Progenitor cell of endocrine pancreas (in vitro differentiated cells): ENCODE measurements around the gene DCAF17. TPM values are rescaled to one million over a fixed set of nuclear protein-coding genes. Genes with fewer than 3 reads are reported as not detected.

Experiments
- DNase-seq: peaks from one replicate; pipeline ENCODE4 v3.0.0; 2021; ENCODE audit warnings: low spot score; ENCODE audit not compliant: unreplicated experiment
- H3K27ac Mint-ChIP-seq: 2 replicates; pipeline ENCODE4 v1.8.0; 2021; ENCODE audit warnings: mild to moderate bottlenecking, moderate library complexity, mixed read lengths
- H3K27me3 Mint-ChIP-seq: 2 replicates; pipeline ENCODE4 v1.8.0; 2021; ENCODE audit warnings: mixed read lengths
- H3K36me3 Mint-ChIP-seq: 2 replicates; pipeline ENCODE4 v1.8.0; 2022; ENCODE audit warnings: mixed read lengths; ENCODE audit not compliant: insufficient read depth
- H3K4me1 Mint-ChIP-seq: 2 replicates; pipeline ENCODE4 v1.8.0; 2021; ENCODE audit warnings: low read depth, mixed read lengths
- H3K4me3 Mint-ChIP-seq: 2 replicates; pipeline ENCODE4 v1.8.0; 2021; ENCODE audit warnings: low read depth, mild to moderate bottlenecking, moderate library complexity, mixed read lengths
- H3K9me3 Mint-ChIP-seq: 2 replicates; pipeline ENCODE4 v1.8.0; 2021; ENCODE audit warnings: low read depth, mixed read lengths
- total RNA-seq: library from RNA; stranded (reverse); gene quantifications from 2 replicates; pipeline ENCODE4 v1.2.1, GENCODE V29; 2021
- TF ChIP-seq, protein P1 (sequence below): fragments of 200-600 bp; sonication (generic); IDR thresholded peaks from one replicate; pipeline ENCODE4 v1.5.0; 2021; ENCODE audit warnings: antibody characterized with exemption, mild to moderate bottlenecking; ENCODE audit not compliant: unreplicated experiment

DCAF17 gene
- total RNA-seq, 1 donor from 2014 or later = 25.8 TPM

DNA sequence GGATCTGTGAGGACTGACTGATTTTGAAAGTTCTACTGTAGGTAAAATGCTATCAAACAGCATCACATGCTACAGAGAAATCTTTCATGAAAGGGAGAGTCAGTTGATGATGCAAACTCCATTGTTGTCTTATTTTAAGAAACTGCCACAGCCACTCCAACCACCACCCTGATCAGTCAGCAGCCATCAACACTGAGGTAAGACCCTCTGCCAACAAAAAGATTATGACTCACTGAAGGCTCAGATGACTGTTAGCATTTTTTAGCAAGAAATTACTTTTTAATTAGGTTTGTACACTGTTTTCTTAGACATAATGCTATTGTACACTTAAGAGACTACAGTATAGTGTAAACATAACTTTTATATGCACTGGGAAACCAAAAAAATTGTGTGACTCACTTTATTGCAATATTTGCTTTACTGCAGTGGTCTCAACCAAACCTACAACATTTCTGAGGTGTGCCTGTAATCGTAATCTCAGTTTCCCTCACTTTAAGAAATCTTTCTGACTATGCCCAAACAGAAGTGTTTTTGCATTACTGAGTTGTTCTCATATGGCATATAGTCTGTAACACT lies 43.0 kb upstream of the DCAF17 start:
- Mint-ChIP-seq H3K36me3 (no peaks in the 10 kb centered on the region), H3K27ac (no peak overlapping the region), H3K27me3 (no peaks in the 10 kb centered on the region), H3K9me3 (peaks cover 3% of the 10 kb centered on the region), H3K4me3 (no peak overlapping the region), H3K4me1 (no peaks in the 10 kb centered on the region)
- TF ChIP-seq, protein P1, sequence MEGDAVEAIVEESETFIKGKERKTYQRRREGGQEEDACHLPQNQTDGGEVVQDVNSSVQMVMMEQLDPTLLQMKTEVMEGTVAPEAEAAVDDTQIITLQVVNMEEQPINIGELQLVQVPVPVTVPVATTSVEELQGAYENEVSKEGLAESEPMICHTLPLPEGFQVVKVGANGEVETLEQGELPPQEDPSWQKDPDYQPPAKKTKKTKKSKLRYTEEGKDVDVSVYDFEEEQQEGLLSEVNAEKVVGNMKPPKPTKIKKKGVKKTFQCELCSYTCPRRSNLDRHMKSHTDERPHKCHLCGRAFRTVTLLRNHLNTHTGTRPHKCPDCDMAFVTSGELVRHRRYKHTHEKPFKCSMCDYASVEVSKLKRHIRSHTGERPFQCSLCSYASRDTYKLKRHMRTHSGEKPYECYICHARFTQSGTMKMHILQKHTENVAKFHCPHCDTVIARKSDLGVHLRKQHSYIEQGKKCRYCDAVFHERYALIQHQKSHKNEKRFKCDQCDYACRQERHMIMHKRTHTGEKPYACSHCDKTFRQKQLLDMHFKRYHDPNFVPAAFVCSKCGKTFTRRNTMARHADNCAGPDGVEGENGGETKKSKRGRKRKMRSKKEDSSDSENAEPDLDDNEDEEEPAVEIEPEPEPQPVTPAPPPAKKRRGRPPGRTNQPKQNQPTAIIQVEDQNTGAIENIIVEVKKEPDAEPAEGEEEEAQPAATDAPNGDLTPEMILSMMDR = no peak
- no peak for DNase-seq

DNA sequence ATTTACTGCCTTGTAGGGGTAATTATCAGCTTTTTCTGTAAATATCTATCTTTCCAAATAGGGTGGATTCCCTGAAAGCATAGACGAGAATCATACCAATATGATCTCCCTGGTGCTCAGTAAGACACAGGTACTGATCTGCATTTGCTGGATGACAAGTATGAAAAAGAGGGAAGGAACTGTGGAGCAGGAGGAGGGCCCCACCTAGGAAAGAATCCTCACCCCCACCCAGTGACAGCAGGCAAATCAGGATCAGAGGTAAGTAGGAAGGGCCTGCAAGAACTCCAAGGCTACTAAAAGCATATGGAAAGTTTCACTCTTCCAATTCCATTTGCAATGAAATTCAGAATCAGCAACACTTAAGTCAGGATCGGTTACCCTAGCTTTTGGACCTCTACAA lies 42.5 kb upstream of the DCAF17 start:
- no peaks in the 10 kb centered on the region for H3K4me1 Mint-ChIP-seq
- peaks cover 3% of the 10 kb centered on the region for H3K9me3 Mint-ChIP-seq
- no peaks in the 10 kb centered on the region for H3K27me3 Mint-ChIP-seq
- no peak overlapping the region for H3K4me3 Mint-ChIP-seq
- no peak for DNase-seq
- no peak overlapping the region for H3K27ac Mint-ChIP-seq
- TF ChIP-seq, protein P1 = no peak
- no peaks in the 10 kb centered on the region for H3K36me3 Mint-ChIP-seq

DNA sequence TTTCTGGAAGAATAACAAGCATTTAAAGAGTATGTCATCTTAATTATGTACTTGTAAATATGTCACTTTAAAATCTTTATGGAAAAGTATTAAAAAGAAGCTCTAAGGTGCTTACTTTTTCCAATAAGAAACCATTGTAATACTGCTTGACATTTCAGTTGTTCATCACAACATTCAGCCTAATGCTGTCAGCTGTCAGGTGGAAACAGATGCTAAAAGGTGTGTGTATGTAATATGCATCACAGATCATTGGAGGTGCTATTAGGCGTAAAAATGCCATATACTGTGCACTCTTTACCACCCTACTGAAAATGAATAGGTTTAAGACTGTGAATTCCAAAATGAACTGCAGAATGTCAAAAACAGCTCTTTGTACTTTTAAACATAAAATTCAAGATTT lies 40.5 kb upstream of the DCAF17 start:
- no peaks in the 10 kb centered on the region for H3K4me1 Mint-ChIP-seq
- TF ChIP-seq, protein P1 = no peak
- H3K9me3 Mint-ChIP-seq = peaks cover 11% of the 10 kb centered on the region
- no peak overlapping the region for H3K27ac Mint-ChIP-seq
- H3K4me3 Mint-ChIP-seq = no peak overlapping the region
- peaks cover 1% of the 10 kb centered on the region for H3K36me3 Mint-ChIP-seq
- H3K27me3 Mint-ChIP-seq = no peaks in the 10 kb centered on the region
- no peak for DNase-seq

DNA sequence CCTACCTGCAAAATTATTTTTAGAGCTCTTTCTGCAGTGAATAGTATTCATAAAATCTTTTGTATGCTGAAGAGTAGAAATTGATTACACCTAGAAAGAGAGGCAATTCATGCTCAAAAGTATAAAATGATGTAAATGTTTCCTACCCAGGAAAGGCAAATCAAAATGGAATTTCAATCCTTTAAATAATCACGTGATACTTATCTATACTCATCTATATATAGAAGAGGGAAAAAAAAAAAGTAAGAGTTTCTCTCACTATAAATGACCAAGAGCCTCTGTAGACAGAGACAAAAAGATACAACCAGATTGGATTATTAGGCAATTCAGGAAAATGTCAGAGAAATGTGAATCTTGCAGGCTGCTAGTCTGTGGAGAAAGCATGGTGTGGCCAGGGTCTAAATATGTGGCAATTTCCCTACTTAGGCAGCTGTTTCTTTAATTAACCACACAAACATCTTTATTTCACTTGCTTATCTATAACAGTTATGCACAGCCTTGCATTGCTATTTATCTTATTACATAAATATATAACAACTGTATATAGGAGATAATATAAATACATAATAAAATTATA lies 39.8 kb upstream of the DCAF17 start:
- Mint-ChIP-seq H3K27me3 (no peaks in the 10 kb centered on the region), H3K36me3 (peaks cover 1% of the 10 kb centered on the region), H3K4me1 (no peaks in the 10 kb centered on the region), H3K27ac (no peak overlapping the region), H3K4me3 (no peak overlapping the region), H3K9me3 (peaks cover 11% of the 10 kb centered on the region)
- no peak for DNase-seq
- TF ChIP-seq, protein P1 = no peak

DNA sequence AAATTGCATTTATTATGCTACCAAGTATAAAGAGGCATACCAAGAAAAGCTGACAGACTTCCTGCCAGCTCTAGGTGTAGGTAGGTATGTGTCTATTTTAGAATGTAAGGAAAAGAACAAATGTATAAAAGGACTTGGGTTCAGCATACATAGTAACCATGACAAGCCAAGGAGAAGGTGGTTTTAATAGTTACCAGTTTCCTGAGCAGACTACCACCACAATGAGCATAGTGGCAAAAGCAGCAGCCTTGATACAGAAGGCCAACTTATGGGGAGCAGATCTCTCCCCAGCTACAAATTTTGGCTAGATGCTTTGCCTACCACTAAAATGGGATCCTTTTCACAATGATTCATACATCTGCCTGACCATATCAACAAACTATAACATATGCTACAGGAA lies 34.7 kb upstream of the DCAF17 start:
- Mint-ChIP-seq H3K4me1 (no peaks in the 10 kb centered on the region), H3K4me3 (no peak overlapping the region), H3K27me3 (no peaks in the 10 kb centered on the region), H3K27ac (no peak overlapping the region), H3K36me3 (peaks cover 6% of the 10 kb centered on the region), H3K9me3 (peaks cover 22% of the 10 kb centered on the region)
- DNase-seq = no peak
- TF ChIP-seq, protein P1 = no peak
